ENCODE results near the gene TTC31.
"Not testable (repeated sequence)": the region's sequence is repeated elsewhere in the genome, so short reads cannot be mapped to it uniquely, and the experiment has no call there.

Gene TTC31

GRCh38 chr2:74439803-74440377 lies 43.0 kb upstream of the TTC31 start:
- peak; percentile 64 for DNase-seq
- Mint-ChIP-seq H3K27ac (peak overlapping the region; percentile 96), H3K36me3 (ENCODE audit: low read depth) (peaks cover 19% of the 10 kb centered on the region), H3K4me3 (peak overlapping the region; percentile 93), H3K27me3 (ENCODE audit: low read depth, poor library complexity) (peaks cover 6% of the 10 kb centered on the region), H3K4me1 (peaks cover 54% of the 10 kb centered on the region), H3K9me3 (no peaks in the 10 kb centered on the region)
- no peak for TF ChIP-seq CTCF (IDR thresholded peaks at IDR 0.05)

GRCh38 chr2:74440378-74441169 lies 42.3 kb upstream of the TTC31 start:
- H3K4me1 Mint-ChIP-seq, result peaks cover 54% of the 10 kb centered on the region
- peaks cover 15% of the 10 kb centered on the region for H3K36me3 Mint-ChIP-seq (ENCODE audit: low read depth)

GRCh38 chr2:74441170-74441689 lies 41.7 kb upstream of the TTC31 start:
- DNase-seq, result peak; percentile 43
- peaks cover 10% of the 10 kb centered on the region for H3K36me3 Mint-ChIP-seq (ENCODE audit: low read depth)
- peak overlapping the region; percentile 93 for H3K4me3 Mint-ChIP-seq
- H3K9me3 Mint-ChIP-seq, result no peaks in the 10 kb centered on the region
- peak overlapping the region; percentile 95 for H3K27ac Mint-ChIP-seq
- H3K4me1 Mint-ChIP-seq, result peaks cover 54% of the 10 kb centered on the region
- H3K27me3 Mint-ChIP-seq (ENCODE audit: low read depth, poor library complexity), result peaks cover 11% of the 10 kb centered on the region
- TF ChIP-seq CTCF (IDR thresholded peaks at IDR 0.05), result no peak

More at GRCh38 chr2:74440378-74441169, 42.3 kb upstream of the TTC31 start:
- TF ChIP-seq CTCF (IDR thresholded peaks at IDR 0.05), result peak; percentile 13
- Mint-ChIP-seq H3K27me3 (ENCODE audit: low read depth, poor library complexity) (peaks cover 11% of the 10 kb centered on the region), H3K4me3 (peak overlapping the region; percentile 93), H3K27ac (peak overlapping the region; percentile 95), H3K9me3 (no peaks in the 10 kb centered on the region)
- DNase-seq, result peak; percentile 91

GRCh38 chr2:74441690-74442482 lies 41.0 kb upstream of the TTC31 start, which contains the start of gene RTKN:
TSS of gene RTKN (minus strand) at chr2:74441937. CDS start at chr2:74441816, 121 bp downstream.
- no peaks in the 10 kb centered on the region for H3K9me3 Mint-ChIP-seq
- H3K4me1 Mint-ChIP-seq, result peaks cover 51% of the 10 kb centered on the region
- H3K4me3 Mint-ChIP-seq, result peak within 1 kb of the TSS; percentile 93
- no peak for TF ChIP-seq CTCF (IDR thresholded peaks at IDR 0.05)
- peak; percentile 69 for DNase-seq
- H3K36me3 Mint-ChIP-seq (ENCODE audit: low read depth), result peaks cover 10% of the 10 kb centered on the region
- H3K27ac Mint-ChIP-seq, result peak within 1 kb of the TSS; percentile 95
- peaks cover 11% of the 10 kb centered on the region for H3K27me3 Mint-ChIP-seq (ENCODE audit: low read depth, poor library complexity)

GRCh38 chr2:74442483-74443297 lies 40.2 kb upstream of the TTC31 start:
- not testable (repeated sequence) for H3K9me3 Mint-ChIP-seq; DNase-seq; H3K27ac Mint-ChIP-seq; H3K36me3 Mint-ChIP-seq (ENCODE audit: low read depth)
- H3K4me3 Mint-ChIP-seq, result peak overlapping the region; percentile 93
- H3K4me1 Mint-ChIP-seq, result peaks cover 43% of the 10 kb centered on the region
- peaks cover 16% of the 10 kb centered on the region for H3K27me3 Mint-ChIP-seq (ENCODE audit: low read depth, poor library complexity)

All from nephron progenitor cell (in vitro differentiated cells).